WI38 (cell line): Measurements from ENCODE around the gene PWWP2B.

Experiments used
- H3K4me3 ChIP-seq: 2 replicates; pipeline ENCODE4 v1.5.1; 2011; ENCODE audit warnings: low read depth, mild to moderate bottlenecking, control low read depth, low read length
- CTCF ChIP-seq: IDR thresholded peaks from 2 replicates; pipeline ENCODE4 v1.5.1; 2012; ENCODE audit warnings: low read depth, mild to moderate bottlenecking, control low read depth, low read length

The PWWP2B gene

GRCh38 chr10:132410056-132410778, 13.2 kb downstream of the PWWP2B start:
- no peak for TF ChIP-seq CTCF
- no peak overlapping the region for H3K4me3 ChIP-seq

GRCh38 chr10:132410779-132411532, 14.0 kb downstream of the PWWP2B start:
- TF ChIP-seq CTCF, result no peak
- H3K4me3 ChIP-seq, result no peak overlapping the region

- TF ChIP-seq CTCF, result no peak
- H3K4me3 ChIP-seq, result no peak overlapping the region
Observed at GRCh38 chr10:132411561-132412253, 14.7 kb downstream of the PWWP2B start.

- no peak overlapping the region for H3K4me3 ChIP-seq
- no peak for TF ChIP-seq CTCF
Observed at GRCh38 chr10:132412316-132413192, 15.6 kb downstream of the PWWP2B start.

- no peak overlapping the region for H3K4me3 ChIP-seq
- no peak for TF ChIP-seq CTCF
Observed at GRCh38 chr10:132413226-132414205, 16.5 kb downstream of the PWWP2B start.

GRCh38 chr10:132414402-132415016, 17.5 kb downstream of the PWWP2B start:
- TF ChIP-seq CTCF, result no peak
- H3K4me3 ChIP-seq, result no peak overlapping the region
